Measurements from ENCODE around the gene FOXJ3. TPM values are rescaled to one million over a fixed set of nuclear protein-coding genes. Genes with fewer than 3 reads are reported as not detected.

Gene FOXJ3
- total and polyA plus RNA-seq, 7 donors: 14.4 to 53.8 (median 39.9) TPM

DNA sequence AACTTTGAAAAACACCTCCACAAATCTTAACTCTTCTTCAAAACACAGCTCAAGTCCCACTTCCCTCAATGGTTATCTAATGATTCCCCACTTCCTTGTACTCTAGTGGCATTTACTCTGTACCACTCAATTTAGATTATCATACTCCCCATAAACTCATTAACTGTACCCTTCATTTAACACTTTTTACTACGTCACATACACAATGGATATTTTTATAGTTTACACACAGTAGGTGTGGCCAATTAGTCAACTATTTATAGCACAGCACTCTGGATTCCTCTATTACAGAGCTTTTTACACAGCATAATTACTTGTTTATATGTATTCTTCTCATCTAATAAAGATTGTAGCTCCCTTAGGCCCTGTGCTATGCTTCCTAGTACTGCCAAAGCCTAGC, 62.1 kb downstream of the FOXJ3 start:
- WGBS, 2 donors: 8 to 66% methylated on average over 1 of the region's 1 CpG
- Histone ChIP-seq H3K9me3 (no peaks in the 10 kb centered on the region), H3K27ac (no peak overlapping the region), H3K4me3 (no peak overlapping the region), H3K36me3 (peaks cover 0 to 5% (median 0%) of the 10 kb centered on the region in 4 donors), H3K4me1 (peaks cover 0 to 4% (median 0%) of the 10 kb centered on the region in 4 donors), H3K27me3 (no peaks in the 10 kb centered on the region)
- intact Hi-C loops (cut with DNase I): no loop called here
- DNase-seq: no peak
- TF ChIP-seq POLR2A (IDR thresholded peaks at IDR 0.05) (no peak), POLR2AphosphoS5 (IDR thresholded peaks at IDR 0.05) (no peak), EP300 (IDR thresholded peaks at IDR 0.05) (no peak)
- TF ChIP-seq, protein P1, sequence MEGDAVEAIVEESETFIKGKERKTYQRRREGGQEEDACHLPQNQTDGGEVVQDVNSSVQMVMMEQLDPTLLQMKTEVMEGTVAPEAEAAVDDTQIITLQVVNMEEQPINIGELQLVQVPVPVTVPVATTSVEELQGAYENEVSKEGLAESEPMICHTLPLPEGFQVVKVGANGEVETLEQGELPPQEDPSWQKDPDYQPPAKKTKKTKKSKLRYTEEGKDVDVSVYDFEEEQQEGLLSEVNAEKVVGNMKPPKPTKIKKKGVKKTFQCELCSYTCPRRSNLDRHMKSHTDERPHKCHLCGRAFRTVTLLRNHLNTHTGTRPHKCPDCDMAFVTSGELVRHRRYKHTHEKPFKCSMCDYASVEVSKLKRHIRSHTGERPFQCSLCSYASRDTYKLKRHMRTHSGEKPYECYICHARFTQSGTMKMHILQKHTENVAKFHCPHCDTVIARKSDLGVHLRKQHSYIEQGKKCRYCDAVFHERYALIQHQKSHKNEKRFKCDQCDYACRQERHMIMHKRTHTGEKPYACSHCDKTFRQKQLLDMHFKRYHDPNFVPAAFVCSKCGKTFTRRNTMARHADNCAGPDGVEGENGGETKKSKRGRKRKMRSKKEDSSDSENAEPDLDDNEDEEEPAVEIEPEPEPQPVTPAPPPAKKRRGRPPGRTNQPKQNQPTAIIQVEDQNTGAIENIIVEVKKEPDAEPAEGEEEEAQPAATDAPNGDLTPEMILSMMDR (IDR thresholded peaks at IDR 0.05): no peak

DNA sequence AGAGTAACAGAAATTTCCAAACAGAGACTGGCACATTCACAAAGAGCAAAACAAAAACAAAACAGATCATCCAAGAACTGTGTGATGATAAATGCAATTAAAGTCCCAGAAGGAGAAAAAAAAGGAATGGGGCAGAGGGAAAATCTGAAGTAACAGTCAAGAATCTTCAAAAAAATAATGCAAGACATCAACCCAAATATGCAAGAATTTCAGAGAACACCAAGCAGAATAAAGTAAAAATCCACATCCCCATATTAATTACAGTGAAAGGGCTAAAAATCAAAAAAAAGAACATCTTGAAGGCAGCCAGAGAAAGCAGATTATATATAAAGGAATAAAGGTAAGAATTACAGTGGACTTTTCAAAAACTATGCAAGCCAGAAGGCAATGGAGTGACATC, 67.1 kb downstream of the FOXJ3 start:
- Histone ChIP-seq H3K36me3 (peaks cover 0 to 9% (median 0%) of the 10 kb centered on the region in 4 donors), H3K4me1 (peaks cover 0 to 23% (median 5%) of the 10 kb centered on the region in 4 donors), H3K4me3 (no peak overlapping the region), H3K27me3 (no peaks in the 10 kb centered on the region), H3K27ac (no peak overlapping the region), H3K9me3 (no peaks in the 10 kb centered on the region)
- TF ChIP-seq, protein P1 (IDR thresholded peaks at IDR 0.05): no peak
- TF ChIP-seq EP300 (IDR thresholded peaks at IDR 0.05): no peak
- no peak for TF ChIP-seq POLR2A (IDR thresholded peaks at IDR 0.05)
- TF ChIP-seq POLR2AphosphoS5 (IDR thresholded peaks at IDR 0.05): no peak
- intact Hi-C loops (cut with DNase I): no loop called here
- DNase-seq: no peak

DNA sequence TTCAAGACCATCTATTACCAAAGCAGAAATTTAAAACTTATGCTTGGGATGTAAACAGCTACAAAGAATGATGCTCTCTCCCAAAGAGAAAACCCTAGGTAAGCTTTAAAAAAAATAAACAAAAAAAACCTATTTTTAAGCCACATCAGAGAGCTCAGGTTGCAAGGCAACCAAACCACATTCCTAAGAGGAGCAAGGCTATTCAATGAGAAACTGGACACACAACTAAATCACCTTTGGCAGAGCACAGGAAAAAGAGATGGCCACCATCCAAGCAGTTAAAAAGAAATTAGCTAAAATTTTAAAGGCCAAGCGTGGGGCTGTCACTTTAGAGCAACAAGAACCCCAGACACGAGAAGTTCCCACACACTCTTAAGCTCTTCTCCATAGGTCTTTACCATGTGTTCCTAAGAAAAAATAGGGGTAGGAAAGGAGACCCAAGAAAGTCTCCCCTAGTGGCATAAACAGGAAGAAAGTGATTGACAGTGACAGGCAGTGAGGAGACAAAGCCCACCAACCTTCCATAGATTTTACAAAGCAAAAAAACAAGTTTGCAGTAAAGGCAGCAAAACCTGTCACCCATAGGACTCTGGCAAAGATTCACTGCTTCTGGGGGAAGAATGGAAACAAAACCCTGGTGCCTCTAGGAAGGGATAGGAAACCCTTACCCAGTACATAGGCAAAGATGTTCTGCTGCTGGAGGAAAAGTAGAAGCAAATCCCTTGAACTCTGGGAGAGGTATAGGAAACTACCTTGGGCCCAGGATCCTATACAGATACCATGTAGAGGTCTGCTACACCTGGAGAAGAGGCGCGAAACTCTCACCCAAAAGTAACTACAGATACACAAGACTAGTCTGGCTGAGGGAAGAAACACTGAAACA, 68.5 kb downstream of the FOXJ3 start:
- Histone ChIP-seq H3K4me1 (peaks cover 0 to 22% (median 5%) of the 10 kb centered on the region in 4 donors), H3K27me3 (no peaks in the 10 kb centered on the region), H3K9me3 (no peaks in the 10 kb centered on the region), H3K4me3 (no peak overlapping the region), H3K36me3 (peaks cover 0 to 9% (median 0%) of the 10 kb centered on the region in 4 donors), H3K27ac (no peak overlapping the region)
- no peak for TF ChIP-seq EP300 (IDR thresholded peaks at IDR 0.05)
- no peak for TF ChIP-seq POLR2AphosphoS5 (IDR thresholded peaks at IDR 0.05)
- no peak for TF ChIP-seq POLR2A (IDR thresholded peaks at IDR 0.05)
- TF ChIP-seq, protein P1 (IDR thresholded peaks at IDR 0.05): no peak
- intact Hi-C loops (cut with DNase I): no loop called here
- WGBS, 2 donors: 86 to 90% methylated on average over 4 of the region's 4 CpGs
- no peak for DNase-seq

DNA sequence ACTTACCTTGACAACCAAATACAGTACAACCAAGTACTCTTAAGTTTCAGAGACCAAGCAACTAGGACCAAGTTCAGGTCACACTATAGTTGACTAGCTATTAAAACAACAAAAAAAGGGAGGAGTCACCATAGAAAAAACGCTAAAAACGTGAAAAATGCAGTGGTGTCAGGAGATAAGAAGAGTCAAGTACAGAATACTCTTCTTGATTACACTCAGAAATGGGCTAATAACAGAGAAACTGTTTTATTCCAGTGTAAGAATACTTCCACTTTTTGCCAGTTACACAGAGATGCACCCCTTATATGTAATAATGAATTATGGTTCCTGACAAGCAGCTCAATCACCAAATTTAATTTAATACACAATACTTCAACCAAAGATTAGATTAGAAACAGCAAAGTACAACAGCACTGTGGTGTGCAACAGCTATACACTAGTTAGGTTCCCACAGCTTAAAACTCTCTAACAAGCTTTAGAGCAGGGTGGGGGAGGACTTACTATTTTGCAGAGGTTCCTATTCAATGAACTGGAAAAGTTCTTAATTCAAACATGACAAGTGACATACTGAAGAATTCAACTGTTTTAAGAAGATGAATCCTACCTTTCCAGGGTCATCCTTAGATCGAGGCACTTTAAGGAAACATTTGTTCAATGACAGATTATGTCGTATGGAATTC, 70.4 kb downstream of the FOXJ3 start:
- peaks cover 0 to 28% (median 7%) of the 10 kb centered on the region in 4 donors for H3K4me1 ChIP-seq
- intact Hi-C loops (cut with DNase I): no loop called here
- TF ChIP-seq POLR2AphosphoS5 (IDR thresholded peaks at IDR 0.05): no peak
- no peak for TF ChIP-seq EP300 (IDR thresholded peaks at IDR 0.05)
- TF ChIP-seq, protein P1 (IDR thresholded peaks at IDR 0.05): no peak
- TF ChIP-seq POLR2A (IDR thresholded peaks at IDR 0.05): no peak

More for the DNA sequence above, 70.4 kb downstream of the FOXJ3 start:
- no peak for DNase-seq
- no peak overlapping the region for H3K4me3 ChIP-seq
- no peaks in the 10 kb centered on the region for H3K9me3 ChIP-seq
- peaks cover 0 to 9% (median 0%) of the 10 kb centered on the region in 4 donors for H3K36me3 ChIP-seq
- no peaks in the 10 kb centered on the region for H3K27me3 ChIP-seq
- 77 to 82% methylated on average over 4 of the region's 4 CpGs for WGBS, 2 donors
- no peak overlapping the region for H3K27ac ChIP-seq

Measured in sigmoid colon (tissue), 7 donors.